ENCODE data around the gene GALNT17.
"Not testable (repeated sequence)": the region's sequence is repeated elsewhere in the genome, so short reads cannot be mapped to it uniquely, and the experiment has no call there.

DNA sequence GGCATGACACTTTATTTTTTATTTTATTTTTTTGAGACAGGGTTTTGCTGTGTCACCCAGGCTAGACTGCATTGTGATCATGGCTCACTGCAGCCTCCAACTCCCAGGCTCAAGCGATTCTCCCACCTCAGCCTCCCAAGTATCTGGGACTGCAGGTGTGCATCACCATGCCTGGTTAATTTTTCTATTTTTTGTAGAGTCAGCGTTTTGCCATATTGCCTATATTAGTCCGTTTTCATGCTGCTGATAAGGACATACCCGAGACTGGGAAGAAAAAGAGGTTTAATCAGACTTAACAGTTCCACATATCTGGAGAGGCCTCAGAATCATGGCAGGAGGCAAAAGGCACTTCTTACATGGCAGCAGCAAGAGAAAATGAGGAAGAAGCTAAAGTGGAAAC, 77.5 kb downstream of the GALNT17 start:
- TF ChIP-seq, protein P1, sequence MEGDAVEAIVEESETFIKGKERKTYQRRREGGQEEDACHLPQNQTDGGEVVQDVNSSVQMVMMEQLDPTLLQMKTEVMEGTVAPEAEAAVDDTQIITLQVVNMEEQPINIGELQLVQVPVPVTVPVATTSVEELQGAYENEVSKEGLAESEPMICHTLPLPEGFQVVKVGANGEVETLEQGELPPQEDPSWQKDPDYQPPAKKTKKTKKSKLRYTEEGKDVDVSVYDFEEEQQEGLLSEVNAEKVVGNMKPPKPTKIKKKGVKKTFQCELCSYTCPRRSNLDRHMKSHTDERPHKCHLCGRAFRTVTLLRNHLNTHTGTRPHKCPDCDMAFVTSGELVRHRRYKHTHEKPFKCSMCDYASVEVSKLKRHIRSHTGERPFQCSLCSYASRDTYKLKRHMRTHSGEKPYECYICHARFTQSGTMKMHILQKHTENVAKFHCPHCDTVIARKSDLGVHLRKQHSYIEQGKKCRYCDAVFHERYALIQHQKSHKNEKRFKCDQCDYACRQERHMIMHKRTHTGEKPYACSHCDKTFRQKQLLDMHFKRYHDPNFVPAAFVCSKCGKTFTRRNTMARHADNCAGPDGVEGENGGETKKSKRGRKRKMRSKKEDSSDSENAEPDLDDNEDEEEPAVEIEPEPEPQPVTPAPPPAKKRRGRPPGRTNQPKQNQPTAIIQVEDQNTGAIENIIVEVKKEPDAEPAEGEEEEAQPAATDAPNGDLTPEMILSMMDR (conservative IDR thresholded peaks at IDR 0.05; ENCODE audit: low read depth, low read length): not testable (repeated sequence)
- TF ChIP-seq EZH2phosphoT487 (IDR thresholded peaks at IDR 0.05; ENCODE audit: borderline replicate concordance, low read length); EZH2 (IDR thresholded peaks at IDR 0.05; ENCODE audit: low read length, unreplicated experiment): not testable (repeated sequence)
